ENCODE data around the gene KIF5C. TPM values are rescaled to one million over a fixed set of nuclear protein-coding genes. Genes with fewer than 3 reads are reported as not detected.

Gene KIF5C
- total RNA-seq, 1 donor from 2014 or later = 2.3 TPM

Small RNAs within 50 kb of the gene (small RNA-seq; reads per million reads assigned to genes)
- gene RNU2-9P (ENCODE audit: low replicate concordance) (not detected), gene UBBP3 (ENCODE audit: low replicate concordance) (not detected)

Other genes with a start within 250 kb of the KIF5C start
- 45.2 TPM for gene EPC2, start 230.5 kb upstream of the KIF5C start, total RNA-seq
- 1.7 TPM for gene LYPD6B, start 163.5 kb downstream of the KIF5C start, total RNA-seq